HepG2 (cell line): Measurements from ENCODE around the gene SAMD14. TPM values are rescaled to one million over a fixed set of nuclear protein-coding genes. Genes with fewer than 3 reads are reported as not detected.

Source experiments
- CEBPB ChIP-seq: IDR thresholded peaks from 2 replicates; pipeline ENCODE4 v1.6.1; 2011; ENCODE audit warnings: low read depth, low read length, improper control_type of control experiment, borderline replicate concordance
- GMEB1 ChIP-seq: sonication (generic); formaldehyde crosslinking; IDR thresholded peaks from 2 replicates; pipeline ENCODE4 v1.5.1; 2020; ENCODE audit warnings: missing genetic modification reagents, mild to moderate bottlenecking, borderline replicate concordance
- KAT2B ChIP-seq: fragments of 150-350 bp; IDR thresholded peaks from 2 replicates; pipeline ENCODE4 v1.6.1; 2014; ENCODE audit warnings: low read depth, low read length, borderline replicate concordance
- NFIB ChIP-seq: sonication (generic); formaldehyde crosslinking; IDR thresholded peaks from 2 replicates; pipeline ENCODE4 v1.9.0; 2021; ENCODE audit warnings: missing genetic modification reagents, mild to moderate bottlenecking, borderline replicate concordance
- SMAD3 ChIP-seq: sonication (generic); formaldehyde crosslinking; IDR thresholded peaks from 2 replicates; pipeline ENCODE4 v1.4.0; 2020; ENCODE audit warnings: missing genetic modification reagents
- ZHX1 ChIP-seq: sonication (generic); formaldehyde crosslinking; IDR thresholded peaks from 2 replicates; pipeline ENCODE4 v1.8.1; 2022; ENCODE audit warnings: low read depth, mild to moderate bottlenecking, missing genetic modification reagents
- ZNF670 ChIP-seq: sonication (generic); formaldehyde crosslinking; IDR thresholded peaks from 2 replicates; pipeline ENCODE4 v1.8.0; 2022; ENCODE audit warnings: mild to moderate bottlenecking, missing genetic modification reagents, borderline replicate concordance
- ZNF781 ChIP-seq: sonication (generic); formaldehyde crosslinking; IDR thresholded peaks from 2 replicates; pipeline ENCODE4 v1.5.1; 2020; ENCODE audit warnings: borderline replicate concordance, mild to moderate bottlenecking, missing genetic modification reagents; ENCODE audit errors: not compliant biosample characterization
- ZNF792 ChIP-seq: IDR thresholded peaks from 2 replicates; pipeline ENCODE4 v1.6.1; 2016
- polyA plus RNA-seq, 8 experiments: library from polyadenylated mRNA; depleted of rRNA in 3 of 8; stranded (reverse) in 7 of 8; unstranded in 1 of 8; fragments of >200 nt; fragmentation: Illumina TruSeq in 4 of 8; extraction: Trizol in 4 of 8; gene quantifications; 2 replicates each; pipeline versions ENCODE4 v1.2.1 to v1.2.3, GENCODE V29; 2011 to 2016; ENCODE audit warnings: low read depth in 4 of 8, missing spikeins in 1 of 8, mixed read lengths in 1 of 8; ENCODE audit not compliant: insufficient read depth in 1 of 8
- total RNA-seq, 5 experiments: library from RNA; depleted of rRNA; stranded (reverse); fragments of >200 nt; fragmentation: Illumina TruSeq; extraction: Trizol; gene quantifications; 2 replicates each; pipeline ENCODE4 v1.2.3, GENCODE V29; 2016; ENCODE audit warnings: low read depth in 1 of 5
- TF ChIP-seq, protein P1 (sequence below), 2 experiments: fragments of 450-650 bp in 1 of 2; sonication (generic) in 1 of 2; formaldehyde crosslinking in 1 of 2; IDR thresholded peaks; 2 replicates each; pipeline versions ENCODE4 v1.6.1 to v1.8.0; 2016 to 2022; ENCODE audit warnings: antibody characterized with exemption in 1 of 2, mild to moderate bottlenecking in 1 of 2, missing genetic modification reagents in 1 of 2

The SAMD14 gene
- total and polyA plus RNA-seq, 2 of the 13 experiments (the other 11 are each of a cell fraction or from before 2014, with no cell fraction given): 0.07 to 0.22 TPM

DNA sequence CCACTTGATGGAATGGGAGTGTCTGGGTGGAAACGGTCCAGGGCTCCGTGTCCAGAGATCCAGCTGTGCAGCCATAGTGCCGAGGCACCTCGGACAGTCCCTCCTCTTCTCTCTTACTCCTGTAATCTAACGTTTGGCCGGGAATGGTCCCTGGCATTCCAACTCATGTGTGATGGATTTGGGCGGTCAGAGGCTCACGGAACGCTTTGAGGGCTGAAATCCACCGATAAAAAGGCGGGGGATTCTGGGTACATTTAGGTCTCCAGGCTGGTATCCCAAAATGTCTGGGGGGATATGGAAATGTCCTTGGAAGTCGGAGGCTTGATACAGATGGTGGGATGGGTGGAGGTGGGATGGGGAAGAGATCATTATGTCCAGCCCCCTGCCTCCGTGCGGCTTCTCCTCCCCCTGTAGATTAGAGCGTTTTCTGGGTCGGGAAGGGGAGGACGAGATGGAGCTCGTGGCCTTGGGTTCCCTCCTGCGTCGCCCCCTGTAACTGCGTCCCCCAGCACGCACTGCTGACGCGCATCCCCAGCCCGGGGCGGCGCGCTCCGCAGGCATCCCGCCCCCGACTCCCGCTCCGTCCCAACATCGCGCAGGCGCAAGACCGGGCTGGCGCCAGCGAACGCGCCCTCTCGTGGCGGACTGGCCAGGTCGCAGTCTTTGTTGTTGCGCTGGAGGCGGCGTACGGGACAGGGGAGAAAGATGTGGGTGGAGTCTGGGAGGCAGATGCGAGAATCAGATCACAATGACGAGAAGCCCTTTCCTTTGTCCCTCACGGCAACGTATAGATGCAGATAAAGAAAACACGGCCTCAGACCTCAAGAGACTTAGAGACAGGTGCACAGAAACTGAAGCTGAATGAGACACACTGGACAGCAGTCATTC lies 31.3 kb upstream of the SAMD14 start (continued):
- TF ChIP-seq, protein P1, sequence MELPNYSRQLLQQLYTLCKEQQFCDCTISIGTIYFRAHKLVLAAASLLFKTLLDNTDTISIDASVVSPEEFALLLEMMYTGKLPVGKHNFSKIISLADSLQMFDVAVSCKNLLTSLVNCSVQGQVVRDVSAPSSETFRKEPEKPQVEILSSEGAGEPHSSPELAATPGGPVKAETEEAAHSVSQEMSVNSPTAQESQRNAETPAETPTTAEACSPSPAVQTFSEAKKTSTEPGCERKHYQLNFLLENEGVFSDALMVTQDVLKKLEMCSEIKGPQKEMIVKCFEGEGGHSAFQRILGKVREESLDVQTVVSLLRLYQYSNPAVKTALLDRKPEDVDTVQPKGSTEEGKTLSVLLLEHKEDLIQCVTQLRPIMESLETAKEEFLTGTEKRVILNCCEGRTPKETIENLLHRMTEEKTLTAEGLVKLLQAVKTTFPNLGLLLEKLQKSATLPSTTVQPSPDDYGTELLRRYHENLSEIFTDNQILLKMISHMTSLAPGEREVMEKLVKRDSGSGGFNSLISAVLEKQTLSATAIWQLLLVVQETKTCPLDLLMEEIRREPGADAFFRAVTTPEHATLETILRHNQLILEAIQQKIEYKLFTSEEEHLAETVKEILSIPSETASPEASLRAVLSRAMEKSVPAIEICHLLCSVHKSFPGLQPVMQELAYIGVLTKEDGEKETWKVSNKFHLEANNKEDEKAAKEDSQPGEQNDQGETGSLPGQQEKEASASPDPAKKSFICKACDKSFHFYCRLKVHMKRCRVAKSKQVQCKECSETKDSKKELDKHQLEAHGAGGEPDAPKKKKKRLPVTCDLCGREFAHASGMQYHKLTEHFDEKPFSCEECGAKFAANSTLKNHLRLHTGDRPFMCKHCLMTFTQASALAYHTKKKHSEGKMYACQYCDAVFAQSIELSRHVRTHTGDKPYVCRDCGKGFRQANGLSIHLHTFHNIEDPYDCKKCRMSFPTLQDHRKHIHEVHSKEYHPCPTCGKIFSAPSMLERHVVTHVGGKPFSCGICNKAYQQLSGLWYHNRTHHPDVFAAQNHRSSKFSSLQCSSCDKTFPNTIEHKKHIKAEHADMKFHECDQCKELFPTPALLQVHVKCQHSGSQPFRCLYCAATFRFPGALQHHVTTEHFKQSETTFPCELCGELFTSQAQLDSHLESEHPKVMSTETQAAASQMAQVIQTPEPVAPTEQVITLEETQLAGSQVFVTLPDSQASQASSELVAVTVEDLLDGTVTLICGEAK (IDR thresholded peaks at IDR 0.05): no peak
- TF ChIP-seq, protein P1 (CRISPR knock-in tag; IDR thresholded peaks at IDR 0.05): 0 out of 2 replicates have a peak, but pooled peaks have one; percentile 15
- TF ChIP-seq ZNF781 (CRISPR knock-in tag) (no peak), ZNF792 (CRISPR knock-in tag) (no peak), SMAD3 (CRISPR knock-in tag) (0 out of 2 replicates have a peak, but pooled peaks have one; percentile 32), ZHX1 (CRISPR knock-in tag) (no peak), GMEB1 (CRISPR knock-in tag) (peak; percentile 75), ZNF670 (CRISPR knock-in tag) (no peak), CEBPB (no peak), NFIB (CRISPR knock-in tag) (no peak), KAT2B (no peak)
